Coronary artery (tissue), 2 donors: ENCODE data around the gene PHC2.
A peak's percentile ranks its signal among the peaks of the same experiment; 100 is the strongest.

Source experiments
- DNase-seq: peaks from one replicate; pipeline ENCODE4 v3.0.0-alpha.2; 2017; ENCODE audit warnings: low spot score
- H3K27ac ChIP-seq, 2 donors: fragments of 200-600 bp; sonication (generic); one replicate each; pipeline ENCODE4 v1.5.1; 2016 to 2019
- H3K4me3 ChIP-seq: fragments of 200-600 bp; sonication (generic); 2 replicates; pipeline ENCODE4 v1.5.1; 2016; ENCODE audit warnings: mild to moderate bottlenecking, moderate library complexity
- CTCF ChIP-seq: fragments of 200-600 bp; sonication (generic); IDR thresholded peaks from one replicate; pipeline ENCODE4 v1.5.1; 2019; ENCODE audit warnings: antibody characterized with exemption

PHC2 gene

GRCh38 chr1:33430692-33431593, at the start of gene PHC2:
Gene PHC2 (minus strand): TSS chr1:33431095. CDS start chr1:33375539, 55,556 bp downstream.
- no peak for TF ChIP-seq CTCF
- Histone ChIP-seq H3K4me3 (peak within 1 kb of the TSS; percentile 85), H3K27ac (peak within 1 kb of the TSS; percentile 55 to 83)
- DNase-seq = peak; percentile 98

GRCh38 chr1:33477451-33477850, 46.6 kb upstream of the PHC2 start:
- DNase-seq = no peak
- Histone ChIP-seq H3K27ac (no peak overlapping the region), H3K4me3 (no peak overlapping the region)
- TF ChIP-seq CTCF = no peak

- Histone ChIP-seq H3K4me3 (no peak overlapping the region), H3K27ac (no peak overlapping the region)
- TF ChIP-seq CTCF = no peak
- no peak for DNase-seq
Measured at GRCh38 chr1:33473900-33474299, 43.0 kb upstream of the PHC2 start.

GRCh38 chr1:33472269-33472980, 41.5 kb upstream of the PHC2 start, which contains the start of gene ZSCAN20:
Gene ZSCAN20 (plus strand): TSS chr1:33472645. CDS start chr1:33479289, 6,644 bp downstream.
- DNase-seq = peak; percentile 99
- Histone ChIP-seq H3K4me3 (peak within 1 kb of the TSS; percentile 74), H3K27ac (peak within 1 kb of the TSS; percentile 75 to 84)
- TF ChIP-seq CTCF = no peak

- DNase-seq = no peak
- H3K27ac ChIP-seq = peak overlapping the region; percentile 29 to 84
- H3K4me3 ChIP-seq = no peak overlapping the region
- no peak for TF ChIP-seq CTCF
Measured at GRCh38 chr1:33471416-33471815, 40.5 kb upstream of the PHC2 start.

- H3K27ac ChIP-seq = peak overlapping the region; percentile 28 to 31
- DNase-seq = no peak
- H3K4me3 ChIP-seq = no peak overlapping the region
- TF ChIP-seq CTCF = peak; percentile 72
Measured at GRCh38 chr1:33470495-33471012, 39.7 kb upstream of the PHC2 start.
